Measurements from ENCODE around the gene NTRK3.

NTRK3 gene

GRCh38 chr15:87998630-87999029, 257.9 kb downstream of the NTRK3 start:
- no peak overlapping the region for H3K4me3 ChIP-seq (ENCODE audit: low read depth, low read length)
- TF ChIP-seq, protein P1, sequence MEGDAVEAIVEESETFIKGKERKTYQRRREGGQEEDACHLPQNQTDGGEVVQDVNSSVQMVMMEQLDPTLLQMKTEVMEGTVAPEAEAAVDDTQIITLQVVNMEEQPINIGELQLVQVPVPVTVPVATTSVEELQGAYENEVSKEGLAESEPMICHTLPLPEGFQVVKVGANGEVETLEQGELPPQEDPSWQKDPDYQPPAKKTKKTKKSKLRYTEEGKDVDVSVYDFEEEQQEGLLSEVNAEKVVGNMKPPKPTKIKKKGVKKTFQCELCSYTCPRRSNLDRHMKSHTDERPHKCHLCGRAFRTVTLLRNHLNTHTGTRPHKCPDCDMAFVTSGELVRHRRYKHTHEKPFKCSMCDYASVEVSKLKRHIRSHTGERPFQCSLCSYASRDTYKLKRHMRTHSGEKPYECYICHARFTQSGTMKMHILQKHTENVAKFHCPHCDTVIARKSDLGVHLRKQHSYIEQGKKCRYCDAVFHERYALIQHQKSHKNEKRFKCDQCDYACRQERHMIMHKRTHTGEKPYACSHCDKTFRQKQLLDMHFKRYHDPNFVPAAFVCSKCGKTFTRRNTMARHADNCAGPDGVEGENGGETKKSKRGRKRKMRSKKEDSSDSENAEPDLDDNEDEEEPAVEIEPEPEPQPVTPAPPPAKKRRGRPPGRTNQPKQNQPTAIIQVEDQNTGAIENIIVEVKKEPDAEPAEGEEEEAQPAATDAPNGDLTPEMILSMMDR (IDR thresholded peaks at IDR 0.05; ENCODE audit: low read depth, low read length, missing control alignments): no peak
- in situ Hi-C loops (cut with HindIII; ENCODE audit: low sequenced_read_pairs): no loop called here
- DNase-seq (ENCODE audit: low read depth): no peak

- TF ChIP-seq, protein P1 (IDR thresholded peaks at IDR 0.05; ENCODE audit: low read depth, low read length, missing control alignments): no peak
- no peak overlapping the region for H3K4me3 ChIP-seq (ENCODE audit: low read depth, low read length)
- no peak for DNase-seq (ENCODE audit: low read depth)
- in situ Hi-C loops (cut with HindIII; ENCODE audit: low sequenced_read_pairs): no loop called here
These were observed 269.8 kb downstream of the NTRK3 start for GRCh38 chr15:87986776-87987175.

GRCh38 chr15:87985451-87985850, 271.1 kb downstream of the NTRK3 start:
- TF ChIP-seq, protein P1 (IDR thresholded peaks at IDR 0.05; ENCODE audit: low read depth, low read length, missing control alignments): no peak
- in situ Hi-C loops (cut with HindIII; ENCODE audit: low sequenced_read_pairs): no loop called here
- no peak overlapping the region for H3K4me3 ChIP-seq (ENCODE audit: low read depth, low read length)
- DNase-seq (ENCODE audit: low read depth): no peak

GRCh38 chr15:87981969-87982368, 274.6 kb downstream of the NTRK3 start:
- H3K4me3 ChIP-seq (ENCODE audit: low read depth, low read length): no peak overlapping the region
- TF ChIP-seq, protein P1 (IDR thresholded peaks at IDR 0.05; ENCODE audit: low read depth, low read length, missing control alignments): no peak
- DNase-seq (ENCODE audit: low read depth): no peak
- in situ Hi-C loops (cut with HindIII; ENCODE audit: low sequenced_read_pairs): no loop called here

- DNase-seq (ENCODE audit: low read depth): no peak
- in situ Hi-C loops (cut with HindIII; ENCODE audit: low sequenced_read_pairs): no loop called here
- no peak overlapping the region for H3K4me3 ChIP-seq (ENCODE audit: low read depth, low read length)
- TF ChIP-seq, protein P1 (IDR thresholded peaks at IDR 0.05; ENCODE audit: low read depth, low read length, missing control alignments): no peak
These were observed 278.6 kb downstream of the NTRK3 start for GRCh38 chr15:87977907-87978306.

DNA sequence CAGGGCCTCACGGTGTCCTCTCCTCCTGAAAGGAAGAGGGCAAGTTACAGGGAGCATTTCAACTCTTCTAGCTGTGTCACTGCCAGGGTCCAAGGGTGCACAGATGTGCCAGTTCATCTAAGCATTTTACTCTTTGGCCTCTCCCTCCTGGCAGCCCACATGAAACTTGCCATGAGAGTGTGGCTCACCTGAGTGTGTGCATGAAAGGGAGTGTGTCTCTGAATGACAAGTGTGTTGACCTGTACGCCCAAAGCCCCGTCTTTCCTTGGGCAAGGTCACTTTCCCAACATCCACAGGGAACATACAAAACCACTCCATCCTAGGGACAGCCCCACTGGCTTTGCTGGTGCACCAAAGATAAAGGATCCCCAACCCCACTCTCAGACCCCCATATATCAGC, 280.0 kb downstream of the NTRK3 start:
- TF ChIP-seq, protein P1 (IDR thresholded peaks at IDR 0.05; ENCODE audit: low read depth, low read length, missing control alignments): no peak
- in situ Hi-C loops (cut with HindIII; ENCODE audit: low sequenced_read_pairs): no loop called here
- no peak for DNase-seq (ENCODE audit: low read depth)
- H3K4me3 ChIP-seq (ENCODE audit: low read depth, low read length): no peak overlapping the region
